Umbilical cord (tissue), 2 donors: Measurements from ENCODE around the gene ASB11. TPM values are rescaled to one million over a fixed set of nuclear protein-coding genes. Genes with fewer than 3 reads are reported as not detected.

Experiments
- DNase-seq: peaks from one replicate; pipeline ENCODE4 v3.0.0-alpha.2; 2015; ENCODE audit warnings: low spot score
- total RNA-seq: library from RNA; depleted of rRNA; stranded (reverse); fragments of >200 nt; gene quantifications from one replicate; pipeline ENCODE4 v1.2.3, GENCODE V29; 2014; ENCODE audit warnings: low replicate concordance; ENCODE audit not compliant: insufficient read depth

The ASB11 gene, protein sequence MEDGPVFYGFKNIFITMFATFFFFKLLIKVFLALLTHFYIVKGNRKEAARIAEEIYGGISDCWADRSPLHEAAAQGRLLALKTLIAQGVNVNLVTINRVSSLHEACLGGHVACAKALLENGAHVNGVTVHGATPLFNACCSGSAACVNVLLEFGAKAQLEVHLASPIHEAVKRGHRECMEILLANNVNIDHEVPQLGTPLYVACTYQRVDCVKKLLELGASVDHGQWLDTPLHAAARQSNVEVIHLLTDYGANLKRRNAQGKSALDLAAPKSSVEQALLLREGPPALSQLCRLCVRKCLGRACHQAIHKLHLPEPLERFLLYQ
- not detected for total RNA-seq

DNA sequence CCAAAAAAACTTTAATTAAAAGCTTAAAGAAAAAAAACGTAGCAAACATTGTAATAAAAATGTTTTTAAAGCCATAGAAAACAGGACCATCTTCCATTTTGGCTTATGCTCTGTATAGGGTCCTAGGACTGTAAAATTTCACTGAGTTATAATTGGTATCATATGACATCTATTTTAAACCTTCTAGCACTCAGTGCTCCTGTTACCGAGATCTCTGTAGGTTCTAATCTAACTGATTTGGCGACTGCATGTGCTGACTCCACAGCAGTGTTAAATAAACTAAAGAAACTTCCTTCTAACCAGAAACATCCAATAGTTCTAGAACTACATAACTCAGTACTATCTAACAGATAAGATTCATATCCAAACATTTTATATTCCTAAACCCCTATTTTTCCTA lies at the start of gene ASB11:
TSS of gene ASB11 (minus strand) at position 132 of the 400 bp plus-strand sequence. CDS start at position 97, 35 bp downstream.
- no peak for DNase-seq

DNA sequence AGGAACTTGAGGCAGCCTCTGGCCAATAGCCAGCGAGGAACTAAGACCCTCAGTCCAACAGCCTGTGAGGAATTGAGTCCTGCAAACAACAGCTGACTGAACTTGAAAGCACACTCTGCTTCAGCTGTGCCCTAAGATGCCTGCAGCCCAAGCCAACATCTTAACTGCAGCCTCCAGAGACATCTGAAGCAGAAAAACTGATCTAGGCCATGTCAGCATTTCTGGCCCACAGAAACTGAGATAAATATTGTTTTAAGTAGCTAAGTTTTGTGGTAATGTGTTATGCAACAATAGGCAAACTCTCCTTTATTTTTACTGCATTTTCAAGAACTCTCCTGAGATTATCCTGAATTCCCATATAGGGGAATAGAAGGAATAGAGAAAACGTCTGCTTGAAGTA lies 44.3 kb upstream of the ASB11 start:
- no peak for DNase-seq

DNA sequence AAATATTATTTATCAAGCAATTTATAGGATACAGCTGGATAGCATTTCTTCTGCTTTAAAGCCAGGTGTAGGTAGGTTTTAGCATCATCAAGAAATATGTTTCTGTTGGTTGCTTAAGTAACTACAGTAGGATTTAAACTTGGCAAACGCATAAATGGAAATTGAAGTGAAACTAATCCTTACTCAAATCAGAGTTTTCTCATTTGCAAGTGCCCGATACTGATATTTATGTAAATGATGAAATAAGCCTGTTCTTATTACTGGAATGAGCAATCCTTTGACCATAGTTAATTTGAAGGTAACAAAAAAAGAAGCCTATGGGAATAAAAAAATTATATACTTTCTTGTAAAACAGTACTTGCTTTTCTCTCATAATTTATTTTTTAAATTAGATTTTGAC lies 43.1 kb upstream of the ASB11 start:
- no peak for DNase-seq

DNA sequence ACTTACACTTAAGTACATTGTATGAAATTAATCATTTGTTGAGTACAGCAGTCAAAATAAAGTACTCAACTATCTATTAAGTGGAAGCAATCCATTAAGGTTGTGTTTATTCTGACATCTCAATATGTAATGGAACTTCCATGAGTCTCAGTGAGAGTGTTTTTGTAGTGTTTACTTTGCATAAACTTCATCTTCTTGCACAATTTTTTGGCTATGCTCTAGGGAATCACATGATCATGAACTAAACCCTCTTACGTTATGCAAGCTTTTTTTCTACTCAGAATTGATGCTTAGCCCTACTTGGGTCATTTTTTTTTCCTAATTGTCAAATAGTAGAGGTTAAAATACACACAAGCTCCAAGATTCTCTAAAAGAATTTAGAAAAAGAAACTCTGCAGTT lies 41.0 kb upstream of the ASB11 start:
- DNase-seq, result peak; percentile 35

DNA sequence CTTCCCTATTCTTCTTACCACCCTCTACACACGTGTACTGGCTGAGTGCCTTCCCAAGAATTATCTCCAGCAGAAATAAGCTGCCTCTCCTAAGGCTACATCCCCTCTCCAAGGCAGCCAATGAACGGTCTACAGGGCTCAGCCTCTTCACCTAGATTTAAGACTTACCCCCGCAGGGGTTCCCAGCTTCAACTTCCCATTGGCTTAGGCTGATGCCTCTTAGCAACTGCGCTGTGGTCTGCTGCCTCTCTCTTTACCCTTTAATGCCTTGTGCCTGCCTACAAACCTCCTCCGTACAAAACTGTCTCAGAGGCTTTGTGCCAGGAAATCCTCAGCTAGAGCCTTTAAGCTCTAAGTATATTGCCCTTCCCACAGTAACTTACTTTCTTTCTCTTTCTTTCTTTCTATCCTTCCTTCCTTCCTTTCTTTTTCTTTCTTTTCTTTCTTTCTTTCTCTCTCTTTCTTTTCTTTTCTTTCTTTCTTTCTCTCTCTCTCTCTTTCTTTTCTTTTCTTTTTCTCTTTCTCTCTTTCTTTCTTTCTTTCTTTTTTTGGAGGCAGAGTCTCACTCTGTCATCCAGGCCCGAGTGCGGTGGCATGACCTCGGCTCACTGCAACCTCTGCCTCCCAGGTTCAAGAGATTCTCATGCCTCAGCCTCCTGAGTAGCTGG lies 35.0 kb upstream of the ASB11 start:
- DNase-seq, result peak; percentile 41

DNA sequence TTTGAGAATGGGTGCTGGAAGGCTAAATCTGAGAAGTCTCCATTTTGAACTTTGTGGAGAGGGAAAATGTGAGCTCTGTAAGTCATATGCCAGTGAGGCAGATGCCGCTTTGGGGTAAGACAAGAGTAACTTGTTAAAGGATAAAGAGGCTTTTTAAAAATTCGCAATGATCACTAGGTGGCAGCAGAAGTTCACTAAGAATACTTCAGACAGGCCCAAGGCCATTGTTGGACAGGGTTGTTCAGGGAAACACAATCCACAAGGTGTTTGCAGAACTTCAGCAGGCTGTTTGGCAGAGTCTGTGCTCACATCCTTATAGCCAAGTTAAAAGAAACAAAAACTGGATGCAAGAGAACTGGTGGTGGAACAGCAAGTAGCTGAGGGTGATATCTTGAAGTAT lies 33.6 kb upstream of the ASB11 start:
- DNase-seq, result peak; percentile 71

DNA sequence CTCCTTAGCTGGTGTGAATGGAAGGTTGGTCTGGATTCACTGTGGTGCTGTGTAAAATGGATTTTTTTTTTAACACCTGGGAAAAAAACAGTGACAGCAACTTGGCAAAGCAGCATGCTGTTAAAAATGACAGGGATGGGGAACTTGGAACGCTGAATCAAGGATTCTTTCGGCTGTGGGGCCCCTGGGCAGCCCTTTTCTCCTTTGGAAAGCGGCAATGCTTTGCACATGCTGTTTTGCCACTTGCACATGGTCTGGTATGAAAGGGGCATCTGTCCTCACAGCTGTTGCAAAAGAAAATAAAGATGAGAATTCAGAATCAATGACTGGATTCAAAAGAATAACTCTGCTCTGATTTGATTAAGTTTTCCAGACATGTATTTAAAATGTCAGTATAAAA lies 30.5 kb upstream of the ASB11 start:
- no peak for DNase-seq

DNA sequence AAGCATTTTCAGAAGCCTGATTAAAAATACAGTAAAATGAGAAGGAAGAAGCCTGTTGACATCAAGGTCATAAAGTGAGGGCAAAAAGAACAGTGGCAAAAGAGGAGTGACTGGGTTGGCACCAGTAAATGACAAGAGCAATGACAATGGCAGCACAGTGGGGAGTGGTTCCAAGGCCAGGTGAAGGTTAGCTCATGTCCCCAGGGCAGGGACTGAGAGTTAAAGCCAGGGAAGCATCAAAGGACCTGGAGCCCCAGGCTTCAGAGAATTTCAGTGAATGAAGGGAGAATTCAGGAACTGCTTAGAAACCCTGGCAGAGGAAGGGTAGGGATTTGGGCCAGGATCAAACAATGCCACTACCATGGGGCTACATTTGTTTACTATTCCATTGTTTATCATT lies 28.7 kb upstream of the ASB11 start:
- no peak for DNase-seq

DNA sequence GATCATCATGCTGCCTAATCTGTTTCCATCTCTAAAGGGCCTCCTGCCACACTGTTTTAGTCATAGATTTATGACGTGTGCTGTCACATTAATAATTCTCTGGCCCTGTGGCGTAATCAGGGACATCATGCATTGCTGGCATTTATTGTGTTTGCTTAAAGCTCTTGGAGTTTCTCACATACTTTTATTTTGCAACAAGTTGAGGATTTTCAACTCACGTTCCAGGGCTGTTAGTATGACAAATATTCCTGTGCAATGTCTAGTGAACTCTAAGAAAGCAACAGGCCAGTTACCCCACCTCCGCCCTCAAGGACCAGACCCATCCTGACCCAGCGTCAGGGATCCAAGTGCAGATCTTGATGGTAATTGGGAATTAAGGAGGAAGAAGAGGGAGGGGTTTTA lies 27.6 kb upstream of the ASB11 start:
- peak; percentile 55 for DNase-seq

DNA sequence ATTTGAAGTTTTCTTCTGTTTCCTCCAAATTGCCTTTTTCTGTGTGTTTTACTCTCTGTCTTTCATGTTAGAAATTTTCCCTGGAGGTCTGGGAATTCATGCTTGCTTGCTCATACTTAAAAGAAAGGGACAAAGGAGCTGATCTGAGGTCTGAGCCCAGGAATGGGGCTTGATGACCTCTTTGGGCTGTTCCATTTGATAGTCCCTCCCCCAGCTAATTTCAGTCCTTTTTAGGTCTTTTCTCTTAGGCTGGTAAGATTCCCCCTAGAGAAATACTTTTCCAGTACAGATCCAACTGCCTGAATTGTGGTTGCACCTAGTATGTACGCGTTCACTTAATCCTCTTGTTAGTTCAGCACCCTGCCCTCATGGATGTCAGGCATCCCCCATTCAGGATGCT lies 25.4 kb upstream of the ASB11 start:
- no peak for DNase-seq

DNA sequence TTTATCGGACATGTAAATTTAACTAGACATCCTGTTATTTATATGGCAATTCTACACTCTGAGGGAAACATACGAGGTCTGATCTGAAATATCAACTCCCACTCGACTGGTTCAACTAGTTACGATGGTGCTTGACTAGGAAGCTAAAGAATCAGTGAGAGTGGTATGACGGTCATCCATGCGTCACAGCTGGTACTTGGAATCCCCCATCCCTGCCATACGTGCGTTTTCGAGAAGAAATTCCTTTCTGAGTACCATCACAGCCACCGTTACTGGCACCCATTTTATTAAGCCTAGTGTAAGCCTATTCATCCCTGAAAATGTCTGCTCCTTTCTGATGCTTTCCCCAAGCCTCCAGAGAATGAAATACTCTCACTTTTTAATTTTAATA lies 20.6 kb upstream of the ASB11 start:
- peak; percentile 62 for DNase-seq

DNA sequence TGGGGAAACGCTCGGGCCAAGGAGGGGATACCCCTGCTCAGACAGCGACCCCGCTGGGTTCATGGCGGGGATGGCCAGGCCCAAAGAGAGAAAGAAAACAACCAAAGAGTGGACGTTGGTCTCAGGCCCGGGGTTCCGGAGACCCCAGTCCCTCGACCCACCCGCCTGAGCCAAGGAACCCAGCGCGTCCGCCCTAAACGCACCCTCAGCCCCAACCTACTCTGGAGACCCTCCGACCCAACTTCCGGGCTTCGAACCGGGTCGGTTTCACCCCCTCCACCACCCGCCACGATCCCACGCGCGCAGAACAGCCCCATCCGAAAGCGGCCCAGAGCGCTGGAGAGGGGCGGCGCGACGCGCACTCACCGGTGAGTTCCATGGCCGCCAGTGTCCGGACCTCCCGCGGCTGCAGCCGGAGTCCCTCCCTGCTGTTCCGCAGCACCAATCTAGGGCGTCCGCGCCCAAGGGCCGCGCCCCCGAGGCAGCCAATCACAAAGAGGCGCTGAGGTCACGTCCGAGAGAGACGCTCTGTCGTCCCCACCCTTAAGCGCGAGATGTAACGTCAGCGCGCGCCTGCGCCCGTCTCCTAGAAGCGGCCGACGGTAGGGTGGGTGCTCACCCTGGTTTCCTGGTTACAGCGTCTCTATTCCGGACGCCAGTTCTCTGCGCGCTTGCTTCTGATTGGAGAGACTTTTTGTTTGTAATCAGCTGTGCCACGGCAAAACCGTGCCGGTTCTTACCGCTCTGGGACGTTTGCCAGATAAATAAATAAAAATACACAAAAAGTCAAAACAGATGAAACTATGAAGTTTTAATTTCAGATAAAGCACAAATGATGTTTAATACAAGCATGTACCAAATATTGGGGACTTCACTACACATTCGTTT lies 19.9 kb upstream of the ASB11 start, which contains the start of gene PIGA:
TSS of gene PIGA (minus strand) at position 389 of the 888 bp plus-strand sequence. CDS start 3,593 bp downstream, outside the sequence.
- DNase-seq, result peak; percentile 98

DNA sequence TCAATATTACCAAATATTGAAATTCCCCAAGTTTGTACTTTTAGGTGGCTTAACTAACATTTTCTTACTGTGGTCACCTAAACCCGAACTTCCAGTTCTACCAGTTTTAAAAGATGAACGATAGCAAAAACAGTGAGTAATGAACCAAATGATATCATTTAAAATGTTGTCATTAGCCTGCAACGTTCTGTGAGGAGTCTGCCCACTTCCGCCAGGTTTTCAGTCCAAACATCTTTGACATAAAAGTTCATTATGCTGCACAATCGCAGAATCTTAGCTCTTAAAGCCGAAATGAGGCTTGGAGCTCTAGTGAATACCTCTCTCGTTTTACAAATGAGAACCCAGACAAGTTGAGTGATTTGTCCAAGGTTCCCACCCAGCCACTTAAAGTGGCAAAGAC lies 19.1 kb upstream of the ASB11 start:
- DNase-seq, result no peak

DNA sequence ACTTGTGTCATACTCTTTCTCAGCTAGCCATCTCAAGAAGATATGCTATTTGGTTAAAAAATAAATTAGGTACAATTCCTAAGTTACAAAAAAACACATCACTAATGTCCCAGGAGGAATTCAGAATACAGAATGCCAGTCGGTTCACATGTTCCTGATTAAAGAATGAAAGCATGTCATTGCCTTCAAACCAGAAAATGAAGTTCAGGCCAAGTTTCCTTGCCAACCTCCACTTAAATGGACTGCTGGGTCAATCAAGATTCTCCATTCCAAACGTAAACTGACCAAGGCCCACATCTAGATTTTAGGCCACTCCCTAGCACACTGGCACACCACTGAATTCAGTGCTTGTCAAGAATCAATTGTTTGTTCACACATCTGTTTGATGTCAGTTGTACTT lies 13.4 kb upstream of the ASB11 start:
- no peak for DNase-seq

DNA sequence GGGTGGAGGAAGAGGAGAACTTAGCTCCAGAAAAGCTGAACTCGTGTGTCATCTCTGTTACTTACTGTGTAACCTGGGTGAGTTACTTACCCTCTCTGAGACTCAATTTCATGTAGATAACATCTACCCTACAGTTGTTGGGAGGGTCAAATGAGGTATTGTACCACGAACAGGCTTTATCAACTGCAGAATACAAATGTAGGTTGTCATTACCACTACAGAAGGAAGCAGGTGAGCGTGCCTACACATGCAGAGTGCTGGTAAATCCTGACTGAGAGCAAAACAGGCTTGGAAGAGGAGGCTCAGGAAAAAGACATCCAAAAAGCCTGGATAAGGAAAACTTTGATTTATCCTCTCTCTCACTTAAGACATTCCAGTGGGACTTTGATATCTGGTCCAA lies 12.7 kb upstream of the ASB11 start:
- no peak for DNase-seq

DNA sequence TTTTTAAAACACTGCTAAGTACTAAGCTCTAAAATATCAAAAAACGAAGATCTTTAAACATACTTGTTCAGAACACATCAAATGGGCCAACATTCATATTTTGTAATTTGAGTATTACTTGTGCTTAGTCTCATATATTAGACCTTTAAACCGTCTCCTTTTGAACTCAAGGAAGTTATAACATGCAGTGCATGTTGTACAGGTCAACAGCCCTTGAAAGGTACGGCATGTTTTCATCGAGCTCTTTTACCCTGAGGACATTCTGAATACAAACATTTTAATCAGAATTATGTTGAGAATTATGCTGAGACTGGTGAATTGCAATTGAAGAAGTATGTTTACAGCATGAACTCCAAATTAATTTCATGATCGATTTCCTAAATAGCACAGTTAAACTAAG lies 7.0 kb upstream of the ASB11 start:
- no peak for DNase-seq

DNA sequence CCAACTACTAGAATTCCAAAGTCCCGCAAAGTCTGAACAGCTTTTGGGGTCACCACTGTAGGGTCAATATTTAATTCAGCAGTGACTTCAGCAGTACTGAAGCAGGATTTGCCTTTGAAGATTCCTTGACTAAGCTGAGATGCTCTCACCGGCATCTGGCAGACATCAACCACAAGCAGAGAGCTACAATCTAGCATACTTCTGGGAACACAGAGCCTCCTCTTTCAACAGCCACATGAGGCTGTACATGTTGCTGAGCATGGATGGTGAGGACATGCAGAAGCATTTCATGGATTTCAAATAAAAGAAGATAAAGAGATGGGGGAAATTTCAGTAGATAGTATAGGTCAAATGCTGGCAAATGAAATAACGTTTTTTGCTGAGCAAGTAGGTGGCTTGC lies 6.6 kb upstream of the ASB11 start:
- peak; percentile 69 for DNase-seq

DNA sequence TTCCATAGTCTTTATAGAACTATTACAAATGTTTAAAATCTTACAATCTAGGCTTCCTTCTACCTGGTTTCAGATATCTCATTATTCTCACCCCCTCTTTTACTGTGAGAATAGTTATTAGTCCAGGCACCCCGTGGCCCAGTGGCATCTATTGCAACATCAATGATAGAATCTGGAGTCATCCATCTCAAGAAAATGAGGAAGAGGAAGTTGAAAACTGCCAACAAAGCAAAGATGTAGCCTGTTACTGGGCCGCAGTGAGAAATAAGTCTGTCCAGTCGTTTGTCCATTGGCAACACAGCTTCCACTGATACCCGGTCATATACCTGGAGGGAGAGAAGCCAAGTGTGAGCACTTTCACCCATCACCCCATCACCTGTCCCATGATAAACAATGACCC lies 6.0 kb upstream of the ASB11 start:
- peak; percentile 4 for DNase-seq

DNA sequence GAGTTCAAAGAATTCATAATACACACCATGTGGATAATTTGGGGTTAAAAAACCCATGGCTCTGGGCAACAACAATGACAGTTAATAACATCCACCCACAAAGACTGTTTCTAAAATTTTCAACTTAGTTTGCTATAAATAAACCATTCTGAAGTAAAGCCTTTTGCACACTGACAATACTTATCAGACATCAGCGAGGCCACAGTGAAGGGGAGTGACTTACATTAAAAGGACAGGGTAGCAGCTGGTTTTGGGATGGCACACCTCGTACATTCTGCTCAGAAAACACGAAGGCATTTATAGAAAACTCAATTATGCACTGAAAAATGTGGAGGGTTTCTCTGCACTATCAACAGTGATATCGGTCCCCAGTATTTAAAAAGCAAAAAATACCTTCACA lies 4.9 kb upstream of the ASB11 start:
- no peak for DNase-seq

DNA sequence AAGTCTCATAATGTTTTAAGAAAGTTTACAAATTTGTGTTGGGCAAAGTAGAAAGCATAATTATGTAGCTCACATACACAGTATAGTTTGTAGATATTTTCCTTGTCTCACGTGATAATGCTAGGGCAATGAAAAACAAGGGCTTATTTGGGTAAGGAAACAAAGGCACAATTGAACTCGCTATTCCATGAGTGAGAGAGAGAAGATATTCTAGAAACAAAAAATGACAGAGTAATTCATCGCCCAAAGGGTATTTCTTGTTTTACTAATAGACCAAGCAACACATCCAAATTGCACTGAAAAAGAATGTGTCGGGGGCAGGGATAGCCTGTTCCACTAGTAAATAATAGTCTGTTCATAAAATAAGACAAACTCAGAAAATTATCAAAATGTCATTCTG lies 3.6 kb upstream of the ASB11 start:
- DNase-seq, result no peak

DNA sequence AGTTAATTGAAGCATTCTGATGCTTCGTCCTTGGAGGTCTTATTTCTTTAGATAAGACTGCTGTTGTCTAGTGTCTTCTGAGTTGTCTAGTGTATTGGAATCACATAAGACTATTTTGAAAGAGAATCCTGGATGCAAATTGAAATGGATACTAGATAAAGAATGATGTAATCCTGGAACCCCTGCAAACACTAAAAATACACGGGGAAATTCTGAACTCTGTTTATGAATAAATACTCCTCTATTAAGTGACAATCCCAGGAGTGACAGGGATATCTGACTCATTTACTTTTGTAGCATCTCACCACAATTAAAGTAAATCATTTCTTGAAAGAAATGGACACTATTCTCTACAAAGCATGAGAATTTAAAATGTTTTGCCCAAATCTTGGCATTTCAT lies 968 bp downstream of the ASB11 start:
- no peak for DNase-seq

DNA sequence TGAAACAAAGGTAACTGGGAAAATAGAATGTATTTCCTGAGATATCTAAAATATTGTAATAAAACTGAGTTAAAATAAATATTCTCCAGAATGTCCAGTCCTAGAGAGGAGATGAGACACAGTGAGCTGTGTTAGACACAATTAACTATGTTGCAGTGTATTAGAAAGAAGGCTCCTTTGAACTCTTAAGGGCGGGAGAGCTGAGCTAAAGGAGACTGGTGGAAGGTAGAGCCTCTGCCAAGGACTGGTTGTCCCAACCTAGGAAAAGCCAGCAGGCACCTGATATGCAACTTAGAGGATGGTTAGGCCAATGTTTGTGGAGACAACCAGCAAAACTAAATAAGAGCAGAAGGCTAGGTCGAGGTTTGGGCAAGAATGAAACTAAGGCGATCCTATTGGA lies 4.3 kb downstream of the ASB11 start:
- no peak for DNase-seq
